CD4-positive, alpha-beta T cell (primary cell): ENCODE data around the gene PRKG1. TPM values are rescaled to one million over a fixed set of nuclear protein-coding genes. Genes with fewer than 3 reads are reported as not detected.

Experiments
- ATAC-seq: fragments of 200-7000 bp; cut with Tn5 transposase; one replicate; pipeline ENCODE4 v1.10.0; 2022; ENCODE audit warnings: mild to moderate bottlenecking; ENCODE audit not compliant: poor library complexity
- CTCF ChIA-PET: fragments of 350-600 bp; sonication (Branson Sonifier 250); formaldehyde crosslinking; loops from one replicate; lab custom pipeline; 2021; ENCODE audit warnings: antibody characterized with exemption, inconsistent platforms; lab: Charles Lee
- POLR2A ChIA-PET: fragments of 350-600 bp; sonication (Branson Sonifier 250); formaldehyde crosslinking; loops from one replicate; lab custom pipeline; 2021; ENCODE audit warnings: antibody characterized with exemption, inconsistent platforms; lab: Charles Lee
- DNase-seq, 14 experiments: peaks; one replicate each; pipeline ENCODE4 v3.0.0-alpha.2; 2013 to 2020; ENCODE audit warnings: mixed read lengths in 2 of 14
- H3K27ac ChIP-seq, 2 donors: one replicate each; pipeline versions ENCODE4 v1.5.1 to v1.7.0; 2013; ENCODE audit warnings: low read length in 2 of 2, low read depth in 1 of 2, mild to moderate bottlenecking in 1 of 2
- H3K27me3 ChIP-seq, 2 experiments: 1 replicate in 1 of 2; 2 replicates in 1 of 2; pipeline versions ENCODE4 v1.6.1 to v1.7.0; 2013; ENCODE audit warnings: low read length in 2 of 2, control low read depth in 1 of 2, mild to moderate bottlenecking in 1 of 2, moderate library complexity in 1 of 2; ENCODE audit not compliant: insufficient read depth in 2 of 2, control insufficient read depth in 1 of 2
- H3K36me3 ChIP-seq: one replicate; pipeline ENCODE4 v1.6.1; 2013; ENCODE audit warnings: low read length, control low read depth; ENCODE audit not compliant: insufficient read depth
- H3K4me1 ChIP-seq: one replicate; pipeline ENCODE4 v1.6.1; 2013; ENCODE audit warnings: low read length, control low read depth; ENCODE audit not compliant: insufficient read depth
- H3K4me3 ChIP-seq: one replicate; pipeline ENCODE4 v1.5.1; 2013; ENCODE audit warnings: mild to moderate bottlenecking, low read length, moderate library complexity
- H3K9me3 ChIP-seq, 2 experiments: 1 replicate in 1 of 2; 2 replicates in 1 of 2; pipeline versions ENCODE4 v1.6.1 to v1.7.0; 2013; ENCODE audit warnings: low read length in 2 of 2, mild to moderate bottlenecking in 2 of 2, control low read depth in 1 of 2, moderate library complexity in 1 of 2; ENCODE audit not compliant: control insufficient read depth in 1 of 2, insufficient read depth in 1 of 2
- H3K27ac Mint-ChIP-seq: one replicate; pipeline ENCODE4 v1.8.0; 2020; ENCODE audit warnings: mixed read lengths
- H3K27me3 Mint-ChIP-seq: one replicate; pipeline ENCODE4 v1.8.0; 2021; ENCODE audit warnings: mixed read lengths
- H3K36me3 Mint-ChIP-seq: one replicate; pipeline ENCODE4 v1.8.0; 2021; ENCODE audit warnings: low read depth, mixed read lengths
- H3K4me1 Mint-ChIP-seq: one replicate; pipeline ENCODE4 v1.8.0; 2021; ENCODE audit warnings: low read depth, mixed read lengths
- H3K4me3 Mint-ChIP-seq: one replicate; pipeline ENCODE4 v1.8.0; 2020; ENCODE audit warnings: mild to moderate bottlenecking, mixed read lengths
- H3K9me3 Mint-ChIP-seq: one replicate; pipeline ENCODE4 v1.8.0; 2020; ENCODE audit warnings: mixed read lengths
- intact Hi-C, 2 experiments: fragments of 100-400 bp; cut with DNase I in 1 of 2; cut with micrococcal nuclease in 1 of 2; formaldehyde crosslinking; loops; one replicate each; pipeline versions ENCODE4 v1.15.1 to v1.9.0; 2023 to 2025; cut with DNase I, micrococcal nuclease
- total RNA-seq, 174 experiments: library from RNA in 2 of 174; stranded (reverse) in 2 of 174; gene quantifications; one replicate each; pipeline ENCODE4 v1.2.3 and lab custom pipeline; 2021 to 2026
- TF ChIP-seq, protein P1 (sequence below): fragments of 200-600 bp; IDR thresholded peaks from one replicate; pipeline ENCODE4 v1.8.0; 2022; ENCODE audit warnings: antibody characterized with exemption, mild to moderate bottlenecking

PRKG1 gene
- total RNA-seq, 2 experiments from 2014 or later = 0.31 TPM; not detected in 1

- H3K4me3 Mint-ChIP-seq = no peak overlapping the region
- ChIA-PET CTCF (no interaction called here), POLR2A (no interaction called here)
- no peaks in the 10 kb centered on the region for H3K27me3 Mint-ChIP-seq
- no peaks in the 10 kb centered on the region for H3K9me3 Mint-ChIP-seq
- Histone ChIP-seq H3K9me3 (no peaks in the 10 kb centered on the region), H3K4me1 (no peaks in the 10 kb centered on the region), H3K27me3 (no peaks in the 10 kb centered on the region), H3K36me3 (no peaks in the 10 kb centered on the region), H3K27ac (no peak overlapping the region), H3K4me3 (no peak overlapping the region)
- ATAC-seq (no peak), DNase-seq (no peak)
- intact Hi-C loops = no loop called here
- H3K36me3 Mint-ChIP-seq = no peaks in the 10 kb centered on the region
- TF ChIP-seq, protein P1, sequence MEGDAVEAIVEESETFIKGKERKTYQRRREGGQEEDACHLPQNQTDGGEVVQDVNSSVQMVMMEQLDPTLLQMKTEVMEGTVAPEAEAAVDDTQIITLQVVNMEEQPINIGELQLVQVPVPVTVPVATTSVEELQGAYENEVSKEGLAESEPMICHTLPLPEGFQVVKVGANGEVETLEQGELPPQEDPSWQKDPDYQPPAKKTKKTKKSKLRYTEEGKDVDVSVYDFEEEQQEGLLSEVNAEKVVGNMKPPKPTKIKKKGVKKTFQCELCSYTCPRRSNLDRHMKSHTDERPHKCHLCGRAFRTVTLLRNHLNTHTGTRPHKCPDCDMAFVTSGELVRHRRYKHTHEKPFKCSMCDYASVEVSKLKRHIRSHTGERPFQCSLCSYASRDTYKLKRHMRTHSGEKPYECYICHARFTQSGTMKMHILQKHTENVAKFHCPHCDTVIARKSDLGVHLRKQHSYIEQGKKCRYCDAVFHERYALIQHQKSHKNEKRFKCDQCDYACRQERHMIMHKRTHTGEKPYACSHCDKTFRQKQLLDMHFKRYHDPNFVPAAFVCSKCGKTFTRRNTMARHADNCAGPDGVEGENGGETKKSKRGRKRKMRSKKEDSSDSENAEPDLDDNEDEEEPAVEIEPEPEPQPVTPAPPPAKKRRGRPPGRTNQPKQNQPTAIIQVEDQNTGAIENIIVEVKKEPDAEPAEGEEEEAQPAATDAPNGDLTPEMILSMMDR = no peak
- no peak overlapping the region for H3K27ac Mint-ChIP-seq
- no peaks in the 10 kb centered on the region for H3K4me1 Mint-ChIP-seq
Observed at GRCh38 chr10:51937308-51938140, 863.2 kb downstream of the PRKG1 start.

DNA sequence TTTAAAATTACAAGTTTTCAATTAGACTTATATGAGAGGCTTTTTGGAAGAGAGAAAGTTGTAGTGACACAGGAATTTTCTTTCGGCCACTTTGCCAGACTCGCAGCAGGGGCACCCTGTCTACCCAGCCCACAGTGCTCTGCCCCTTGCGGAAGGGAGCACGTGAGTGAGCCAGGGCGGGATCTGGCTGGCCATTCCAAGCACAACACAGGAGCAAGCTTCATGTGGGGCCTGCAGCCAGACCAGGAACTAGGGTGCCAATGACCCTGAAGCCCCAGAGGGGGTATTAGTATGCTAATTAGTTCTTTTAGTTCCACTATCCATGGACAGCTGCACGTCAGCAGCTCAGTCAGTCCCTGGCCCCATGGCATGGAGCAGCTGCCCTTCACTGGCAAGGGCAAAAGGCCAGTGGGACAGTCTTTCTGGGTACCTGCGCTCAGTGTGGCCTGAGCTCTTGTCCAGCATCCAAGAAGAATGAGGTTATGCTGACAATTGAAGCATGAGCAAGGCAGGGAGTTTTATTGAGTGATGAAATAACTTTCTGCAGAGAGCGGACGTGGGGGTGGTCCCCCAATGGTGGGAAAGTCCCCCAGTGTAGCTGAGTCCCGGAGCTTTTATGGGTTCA, 876.2 kb downstream of the PRKG1 start:
- no peak for ATAC-seq
- ChIA-PET CTCF (no interaction called here), POLR2A (no interaction called here)
- H3K4me1 ChIP-seq = no peaks in the 10 kb centered on the region
- no peak for DNase-seq
- Mint-ChIP-seq H3K4me1 (no peaks in the 10 kb centered on the region), H3K36me3 (no peaks in the 10 kb centered on the region), H3K4me3 (no peak overlapping the region), H3K9me3 (no peaks in the 10 kb centered on the region), H3K27ac (no peak overlapping the region), H3K27me3 (no peaks in the 10 kb centered on the region)
- H3K27me3 ChIP-seq = no peaks in the 10 kb centered on the region
- H3K27ac ChIP-seq = no peak overlapping the region
- H3K4me3 ChIP-seq = no peak overlapping the region
- intact Hi-C loops = no loop called here
- H3K36me3 ChIP-seq = no peaks in the 10 kb centered on the region
- TF ChIP-seq, protein P1 = no peak
- no peaks in the 10 kb centered on the region for H3K9me3 ChIP-seq

- Histone ChIP-seq H3K4me1 (no peaks in the 10 kb centered on the region), H3K9me3 (no peaks in the 10 kb centered on the region), H3K36me3 (no peaks in the 10 kb centered on the region), H3K4me3 (no peak overlapping the region), H3K27ac (no peak overlapping the region), H3K27me3 (no peaks in the 10 kb centered on the region)
- TF ChIP-seq, protein P1 = no peak
- POLR2A ChIA-PET = no interaction called here
- no peak for ATAC-seq
- intact Hi-C loops = no loop called here
- H3K27ac Mint-ChIP-seq = no peak overlapping the region
- no peaks in the 10 kb centered on the region for H3K4me1 Mint-ChIP-seq
- CTCF ChIA-PET = no interaction called here
- no peaks in the 10 kb centered on the region for H3K27me3 Mint-ChIP-seq
- no peaks in the 10 kb centered on the region for H3K9me3 Mint-ChIP-seq
- DNase-seq = no peak
- no peaks in the 10 kb centered on the region for H3K36me3 Mint-ChIP-seq
- H3K4me3 Mint-ChIP-seq = no peak overlapping the region
Observed at GRCh38 chr10:51950996-51951555, 876.8 kb downstream of the PRKG1 start.
